Kidney glomerular epithelial cell (primary cell): ENCODE data around the gene SCGB1C2.
"Not testable (repeated sequence)": the region's sequence is repeated elsewhere in the genome, so short reads cannot be mapped to it uniquely, and the experiment has no call there.

ENCODE experiments used
- DNase-seq: peaks from one replicate; lab custom pipeline; 2025; lab: John Stamatoyannopoulos, UW

Gene SCGB1C2

DNA sequence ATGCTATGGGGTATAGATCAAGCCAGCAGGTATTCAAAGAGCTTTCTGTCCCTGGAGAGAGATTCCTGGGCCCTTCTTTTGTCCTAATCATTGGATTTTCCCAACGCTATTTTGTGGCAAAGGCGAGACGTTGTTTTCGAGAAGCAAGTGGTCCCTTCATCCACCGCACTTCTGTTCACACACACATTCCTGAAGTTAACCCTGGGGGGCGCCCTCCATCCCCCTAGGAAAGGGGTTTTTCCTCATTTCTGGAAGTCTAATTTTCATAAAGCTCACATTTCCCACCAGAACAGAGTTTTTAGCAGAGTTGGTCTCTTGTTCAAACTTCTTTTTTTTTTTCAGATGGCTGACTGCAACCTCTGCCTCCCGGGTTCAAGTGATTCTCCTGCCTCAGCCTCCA lies 11.9 kb downstream of the SCGB1C2 start:
- DNase-seq: no peak

DNA sequence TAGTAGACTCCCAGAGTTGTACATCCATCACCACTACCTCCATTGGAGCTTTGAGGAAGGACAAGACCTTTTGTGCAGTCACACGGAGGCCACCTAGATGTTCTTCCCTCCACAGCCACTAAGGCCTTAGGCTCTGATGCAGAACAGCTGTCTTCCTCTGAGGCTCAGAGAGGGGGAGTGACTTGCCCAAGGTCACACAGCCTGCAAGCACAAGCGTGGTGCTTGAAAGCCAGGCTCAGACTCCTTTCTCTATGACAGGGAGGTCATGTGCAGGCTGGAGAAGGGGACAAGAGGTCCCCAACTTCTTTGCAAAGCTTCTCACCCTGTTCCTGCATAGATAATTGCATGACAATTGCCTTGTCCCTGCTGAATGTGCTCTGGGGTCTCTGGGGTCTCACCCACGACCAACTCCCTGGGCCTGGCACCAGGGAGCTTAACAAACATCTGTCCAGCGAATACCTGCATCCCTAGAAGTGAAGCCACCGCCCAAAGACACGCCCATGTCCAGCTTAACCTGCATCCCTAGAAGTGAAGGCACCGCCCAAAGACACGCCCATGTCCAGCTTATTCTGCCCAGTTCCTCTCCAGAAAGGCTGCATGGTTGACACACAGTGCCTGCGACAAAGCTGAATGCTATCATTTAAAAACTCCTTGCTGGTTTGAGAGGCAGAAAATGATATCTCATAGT lies 12.7 kb downstream of the SCGB1C2 start:
- no peak for DNase-seq

DNA sequence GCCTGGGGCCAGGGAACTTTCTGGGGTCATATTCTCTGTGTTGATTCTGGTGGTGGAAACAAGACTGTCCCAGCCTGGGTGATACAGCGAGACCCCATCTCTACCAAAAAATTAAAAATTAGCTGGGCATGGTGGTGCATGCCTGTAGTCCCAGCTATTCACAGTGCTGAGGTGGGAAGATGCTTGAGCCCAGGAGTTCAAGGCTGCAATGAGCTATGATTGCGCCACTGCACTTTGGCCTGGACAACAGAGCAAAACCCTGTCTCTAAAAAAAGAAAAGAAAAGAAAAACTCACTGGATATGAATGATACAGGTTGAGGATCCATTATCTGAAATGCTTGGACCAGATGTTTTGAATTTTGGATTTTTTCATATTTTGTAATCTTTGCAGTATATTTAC lies 13.6 kb downstream of the SCGB1C2 start:
- DNase-seq: no peak

DNA sequence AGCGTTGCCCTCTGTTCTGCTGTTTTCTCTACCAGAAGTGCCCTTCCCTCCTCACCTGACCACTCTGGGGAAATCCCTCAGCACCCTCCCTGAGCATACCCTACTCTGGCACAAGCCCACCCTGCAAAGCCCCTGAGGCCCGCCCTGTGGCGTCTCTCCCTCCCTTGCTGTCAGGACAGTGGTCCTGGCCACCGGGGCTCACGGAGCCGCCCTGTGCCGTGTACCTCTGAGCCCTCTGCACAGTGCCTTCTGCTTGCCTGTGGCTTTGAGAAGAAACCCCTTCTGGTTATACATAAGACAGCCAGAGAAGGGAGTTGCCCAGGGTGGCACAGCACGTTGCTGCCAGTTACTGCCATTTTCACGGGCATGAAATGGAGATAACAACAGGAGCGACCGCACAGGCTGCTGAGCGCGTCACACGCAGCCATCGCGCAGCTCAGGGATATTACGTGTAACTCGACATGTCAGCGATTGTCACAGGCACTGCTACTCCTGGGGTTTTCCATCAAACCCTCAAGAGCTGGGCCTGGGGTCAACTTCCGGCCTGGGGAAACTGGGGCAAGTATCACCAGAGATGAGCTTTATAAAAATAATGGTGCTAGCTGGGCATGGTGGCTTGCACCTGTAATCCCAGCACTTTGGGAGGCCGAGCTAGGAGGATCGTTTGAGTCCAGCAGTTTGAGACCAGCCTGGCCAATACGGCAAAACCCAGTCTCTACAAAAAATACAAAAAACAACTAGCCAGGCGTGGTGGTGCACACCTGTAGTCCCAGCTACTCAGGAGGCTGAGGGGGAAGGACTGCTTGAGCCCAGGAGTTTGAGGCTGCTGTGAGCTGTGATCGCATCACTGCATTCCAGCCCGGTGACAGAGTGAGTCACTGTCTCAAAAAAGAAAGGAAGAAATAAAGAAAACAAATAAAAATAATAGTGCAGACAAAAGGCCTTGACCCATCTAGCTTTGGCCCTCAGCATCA lies 14.8 kb downstream of the SCGB1C2 start:
- DNase-seq: peak; percentile 0

DNA sequence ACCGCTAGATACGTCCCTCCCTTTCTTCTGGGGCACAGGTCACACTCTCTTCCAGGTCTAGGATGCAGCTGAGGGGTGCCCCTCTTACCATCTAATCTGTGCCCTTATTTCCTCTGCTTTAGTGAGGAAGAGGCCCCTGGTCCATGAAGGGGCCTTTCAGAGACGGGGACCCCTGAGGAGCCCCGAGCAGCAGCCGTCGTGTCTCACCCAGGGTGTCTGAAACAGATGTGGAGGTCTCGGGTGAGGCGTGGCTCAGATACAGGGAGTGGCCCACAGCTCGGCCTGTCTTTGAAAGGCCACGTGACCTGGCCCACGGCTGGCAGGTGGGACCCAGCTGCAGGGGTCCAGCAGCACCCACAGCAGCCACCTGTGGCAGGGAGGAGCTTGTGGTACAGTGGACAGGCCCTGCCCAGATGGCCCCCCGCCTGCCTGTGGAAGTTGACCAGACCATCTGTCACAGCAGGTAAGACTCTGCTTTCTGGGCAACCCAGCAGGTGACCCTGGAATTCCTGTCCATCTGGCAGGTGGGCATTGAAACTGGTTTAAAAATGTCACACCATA lies 15.6 kb downstream of the SCGB1C2 start:
- DNase-seq: no peak

DNA sequence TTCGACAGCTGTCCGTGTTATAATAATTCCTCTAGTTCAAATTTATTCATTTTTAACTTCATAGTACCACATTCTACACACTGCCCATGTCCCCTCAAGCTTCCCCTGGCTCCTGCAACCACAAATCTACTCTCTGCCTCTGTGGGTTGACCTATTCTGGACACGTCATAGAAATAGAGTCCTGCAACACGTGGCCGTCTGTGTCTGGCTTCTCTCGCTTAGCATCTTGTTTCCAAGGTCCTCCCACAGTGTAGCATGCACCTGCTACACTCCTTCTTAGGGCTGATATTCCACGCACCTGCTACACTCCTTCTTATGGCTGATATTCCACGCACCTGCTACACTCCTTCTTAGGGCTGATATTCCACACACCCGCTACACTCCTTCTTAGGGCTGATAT lies 16.5 kb downstream of the SCGB1C2 start:
- DNase-seq: no peak

DNA sequence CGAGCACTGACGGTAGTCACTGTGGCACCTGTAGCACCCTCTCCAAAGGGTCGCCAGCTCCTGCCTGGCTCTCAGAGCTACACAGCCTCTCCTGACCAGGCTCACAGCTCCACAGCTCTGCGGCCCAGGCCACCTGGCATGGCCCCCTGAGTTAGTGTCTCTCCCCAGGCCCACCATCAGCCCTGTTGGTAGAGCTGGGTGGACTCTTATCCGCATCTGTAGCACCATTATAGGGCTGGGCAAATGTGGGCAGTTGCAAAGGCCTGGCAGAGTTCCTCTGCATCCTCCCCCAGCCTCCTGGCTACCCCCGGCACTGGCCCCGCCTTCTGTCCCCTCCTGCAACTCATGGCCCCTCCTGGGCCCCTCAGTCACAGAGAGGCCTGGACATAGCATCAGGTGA lies 18.2 kb downstream of the SCGB1C2 start:
- no peak for DNase-seq

DNA sequence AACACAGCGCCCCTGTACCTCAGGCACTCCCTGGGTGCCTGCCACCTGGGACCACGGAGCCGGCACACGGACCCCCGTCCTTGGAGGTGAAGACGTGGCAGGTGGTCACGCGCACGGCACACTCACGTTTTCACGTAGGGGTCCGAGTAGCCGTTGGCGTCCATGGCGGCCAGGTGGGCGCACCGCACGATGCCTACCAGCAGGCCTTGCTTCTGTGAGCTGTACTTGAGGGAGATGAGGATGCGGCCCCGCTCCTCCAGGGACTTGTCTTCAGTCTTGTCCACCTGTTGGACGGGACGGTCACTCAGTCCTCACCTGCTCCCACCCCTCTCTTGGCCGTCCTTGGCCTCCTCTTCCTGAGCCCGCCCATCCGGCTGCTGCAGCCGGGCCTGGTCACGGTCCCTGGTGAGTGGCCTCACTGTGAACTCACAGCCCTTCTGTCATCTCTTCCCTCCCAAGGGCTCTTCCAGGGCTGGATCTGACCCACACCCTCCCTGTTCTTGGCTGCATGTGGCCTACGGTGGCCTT lies 18.8 kb downstream of the SCGB1C2 start:
- DNase-seq: no peak

DNA sequence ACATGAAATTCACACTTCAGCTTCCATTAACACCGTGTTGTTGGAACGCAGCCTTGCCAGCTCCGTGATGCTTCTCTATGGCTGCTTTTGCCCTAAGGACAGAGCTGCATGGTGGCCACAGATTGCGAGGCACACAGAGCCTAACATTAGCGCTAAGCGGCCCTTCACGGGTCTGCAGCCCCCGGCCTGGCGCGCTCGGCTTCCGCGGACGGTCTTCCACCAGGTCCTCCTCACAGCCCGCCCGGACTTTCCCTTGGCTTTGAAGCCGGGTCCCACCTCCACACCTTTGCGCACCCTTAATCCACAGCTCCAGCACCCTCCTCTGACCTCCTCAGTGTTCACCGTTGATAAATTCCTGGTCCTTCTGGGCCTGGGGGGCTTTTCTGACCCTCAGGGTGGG lies 19.6 kb downstream of the SCGB1C2 start:
- no peak for DNase-seq

DNA sequence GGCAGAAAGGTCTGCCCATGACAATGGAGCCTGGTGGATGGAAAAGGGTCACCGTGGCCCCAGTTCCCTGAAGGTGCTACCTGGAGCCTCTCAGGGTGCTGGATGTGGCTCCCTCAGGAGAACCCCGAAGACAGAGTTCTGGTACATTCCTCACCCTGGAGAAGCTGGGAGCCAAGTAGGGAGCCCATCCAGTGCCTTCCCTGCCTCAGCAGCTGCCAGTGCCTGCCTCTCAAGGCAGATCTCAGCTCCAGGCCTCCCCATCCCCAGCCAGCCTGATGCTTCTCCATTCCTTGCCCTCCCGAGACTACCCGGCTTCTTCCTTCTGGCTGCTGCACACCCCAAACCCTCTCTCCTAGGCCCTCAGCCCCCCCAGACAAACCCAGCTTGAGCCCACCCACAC lies 20.5 kb downstream of the SCGB1C2 start:
- DNase-seq: no peak

DNA sequence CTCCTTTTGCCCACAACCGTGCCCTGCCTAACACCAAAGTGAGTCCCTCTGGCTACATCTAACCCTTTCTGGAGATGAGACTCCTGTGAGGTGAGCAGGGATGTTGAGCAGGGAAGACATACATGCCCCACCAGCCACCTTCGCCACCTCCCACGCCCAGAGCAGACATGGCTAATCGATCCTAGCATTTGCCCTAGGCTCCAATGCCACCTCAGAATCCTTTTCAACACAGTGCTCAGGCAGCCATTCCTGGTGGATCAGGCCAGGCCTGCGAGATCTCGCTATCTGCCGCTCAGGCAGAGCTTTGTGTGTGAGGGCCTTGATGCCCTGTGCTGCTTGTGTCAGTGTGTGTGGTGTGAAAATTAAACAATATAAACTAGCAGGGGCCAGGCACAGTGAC lies 21.0 kb downstream of the SCGB1C2 start:
- no peak for DNase-seq

DNA sequence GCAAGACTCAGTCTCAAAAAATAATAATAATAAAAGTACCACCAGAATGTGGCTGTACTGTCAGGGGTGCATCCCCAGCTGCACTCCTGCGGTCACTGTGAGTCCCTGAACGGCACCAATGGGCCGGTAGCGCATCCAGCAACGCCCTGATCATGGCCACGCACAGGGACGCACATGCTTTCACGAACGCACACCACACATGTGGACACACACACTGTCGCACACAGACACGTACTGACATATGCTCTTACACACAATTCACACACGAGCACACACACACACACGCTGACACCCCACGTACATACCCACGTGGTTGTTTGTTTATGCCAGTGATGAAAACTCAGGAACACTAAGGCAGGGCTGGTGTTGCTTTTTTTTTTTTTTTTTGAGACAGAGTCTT lies 22.2 kb downstream of the SCGB1C2 start:
- DNase-seq: no peak

DNA sequence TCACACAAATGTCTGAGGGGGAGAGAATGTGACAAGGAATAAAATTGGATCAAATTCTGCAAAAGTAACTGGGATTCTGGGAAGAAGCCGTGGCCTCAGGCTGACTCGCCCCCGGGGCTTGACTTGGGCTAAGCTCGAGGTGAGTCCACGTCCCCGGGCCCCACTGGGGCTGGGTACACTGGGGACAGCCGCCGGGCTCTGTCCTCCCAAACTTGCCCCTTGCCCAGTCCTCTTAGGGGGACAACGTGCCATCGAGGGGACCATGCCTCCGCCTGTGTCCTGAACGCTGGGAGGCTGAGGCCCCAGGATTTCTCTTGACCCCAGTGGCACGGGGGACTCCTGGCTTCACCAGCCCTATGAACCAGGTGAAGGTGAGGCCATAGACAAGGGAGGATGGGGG lies 23.0 kb downstream of the SCGB1C2 start:
- DNase-seq: no peak

DNA sequence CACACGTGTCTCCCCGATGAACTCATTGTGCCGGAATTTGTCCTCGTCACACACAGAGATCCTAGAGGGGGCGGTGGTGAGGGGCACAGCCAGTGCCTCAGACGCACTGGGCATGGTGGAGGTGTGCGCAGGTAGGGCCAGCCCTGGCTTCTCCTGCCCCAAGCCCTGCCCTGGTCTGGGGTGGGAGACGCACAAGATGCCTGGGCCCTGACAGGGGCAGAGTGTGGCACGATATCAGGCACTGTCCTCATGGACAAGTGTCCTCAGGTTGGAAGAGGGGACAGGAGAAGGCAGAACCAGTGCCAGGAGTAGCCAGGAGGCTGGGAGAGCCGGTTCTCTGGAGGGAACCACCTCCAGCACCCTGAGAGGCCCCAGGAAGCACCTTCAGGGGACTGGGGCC lies 24.1 kb downstream of the SCGB1C2 start:
- DNase-seq: no peak

DNA sequence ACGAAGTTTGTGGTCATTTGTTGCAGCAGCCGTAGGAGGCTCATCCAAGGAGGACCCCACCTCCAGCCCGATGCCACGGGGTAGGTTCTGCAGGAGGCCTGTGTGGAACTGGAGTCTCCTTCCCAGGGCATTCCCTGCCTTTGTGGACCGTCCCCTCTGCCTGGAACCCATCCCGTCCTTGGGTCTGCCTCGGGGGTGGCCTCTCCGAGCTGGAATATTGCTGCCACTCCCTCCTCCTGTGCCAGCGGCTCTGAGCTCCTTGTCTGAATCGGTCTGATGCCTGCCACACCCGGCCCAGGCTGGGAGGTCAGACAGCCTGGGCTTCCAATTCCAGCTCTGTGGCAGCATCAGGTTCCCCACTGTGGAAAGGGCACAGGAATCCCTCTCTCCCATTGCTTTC lies 25.3 kb downstream of the SCGB1C2 start:
- no peak for DNase-seq

DNA sequence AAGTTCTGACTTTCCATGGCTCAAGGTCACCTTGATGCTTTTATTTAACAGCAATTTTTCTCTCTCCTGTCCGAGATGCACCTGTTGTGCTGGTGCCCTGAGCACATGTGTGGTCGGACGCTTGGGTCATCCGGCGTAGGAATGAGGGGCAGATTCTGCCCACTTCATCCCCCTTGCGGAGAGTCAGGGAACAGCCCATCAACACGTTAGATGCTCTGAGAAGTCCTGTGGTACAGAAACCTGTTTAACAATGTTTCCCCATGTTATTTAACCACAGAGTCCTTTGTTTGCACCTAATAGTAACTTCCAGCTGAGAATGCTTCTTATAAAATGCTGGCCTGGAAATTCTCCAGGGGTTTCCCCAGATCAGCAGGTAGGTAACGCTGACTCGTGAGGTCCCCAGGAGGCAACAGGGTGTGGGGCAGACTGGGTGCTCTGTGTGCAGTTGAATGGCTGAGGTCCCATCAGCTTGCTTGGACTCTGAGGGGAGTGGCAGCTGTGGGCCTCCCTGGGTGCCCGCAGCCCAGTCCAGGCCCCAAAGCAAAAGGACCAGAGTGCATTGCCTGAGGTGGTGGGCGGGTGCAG lies 26.2 kb downstream of the SCGB1C2 start:
- no peak for DNase-seq

DNA sequence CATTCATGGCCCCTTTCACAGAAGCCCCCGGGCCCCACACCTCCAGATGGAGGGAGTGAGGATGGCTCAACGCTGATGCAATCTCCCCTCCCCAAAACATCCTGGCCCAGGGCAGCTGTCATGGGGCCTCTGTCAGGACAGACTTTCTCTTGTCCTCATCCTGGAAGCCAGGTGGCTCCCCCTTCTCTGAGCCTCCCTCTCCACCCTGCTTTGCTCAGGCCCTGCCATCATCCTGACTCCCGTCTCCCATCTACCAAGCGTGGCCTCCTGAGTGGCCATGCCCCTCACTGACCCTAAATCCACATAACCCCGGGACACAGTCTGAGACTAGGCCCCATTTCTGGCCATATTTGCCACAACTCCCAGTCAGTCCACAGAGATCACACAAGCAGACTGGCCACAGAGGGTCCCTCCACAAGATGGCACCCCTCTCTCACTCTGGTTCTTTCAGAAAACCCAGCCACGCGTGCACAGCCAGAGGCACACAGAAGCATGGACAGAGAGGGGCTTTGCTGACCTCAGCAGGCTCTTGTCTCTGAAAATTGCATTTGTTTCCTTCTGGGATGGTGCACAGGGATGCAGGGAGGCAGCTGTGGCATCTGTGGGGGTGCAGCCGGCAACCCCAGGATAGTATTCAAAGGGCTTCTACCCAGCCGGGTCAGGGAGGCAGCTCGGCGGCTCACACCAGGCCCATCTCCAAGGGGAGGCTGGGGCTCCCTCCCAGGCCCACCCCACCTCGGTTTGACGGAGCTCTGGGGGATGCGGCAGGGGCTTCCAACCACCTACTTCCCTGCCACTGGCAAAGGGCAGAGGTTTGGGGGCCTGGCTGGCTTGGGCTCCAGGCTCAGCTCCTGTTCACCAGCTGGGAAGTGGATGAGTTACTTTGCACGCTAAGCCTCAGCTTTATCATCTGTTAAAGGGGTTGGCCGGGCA lies 27.2 kb downstream of the SCGB1C2 start:
- peak; percentile 23 for DNase-seq

DNA sequence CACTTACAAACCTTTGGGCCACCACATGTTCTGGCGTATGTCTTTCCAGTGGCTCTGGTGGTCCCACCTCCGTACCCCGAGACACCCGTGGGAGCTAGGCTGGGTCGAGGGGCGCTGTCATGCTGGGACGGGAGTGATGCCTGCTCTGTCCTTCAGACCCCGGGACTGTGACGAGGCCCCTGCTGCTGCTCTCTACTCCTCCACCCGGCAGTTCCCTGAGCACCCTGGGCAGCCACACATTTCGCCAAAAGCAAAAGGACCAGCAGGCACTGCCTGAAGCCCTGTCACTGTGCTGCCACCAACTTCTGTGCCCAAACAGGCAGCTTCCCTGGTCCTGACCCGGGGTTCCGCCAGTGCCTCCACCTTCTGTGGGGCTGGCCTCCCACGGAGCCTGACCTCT lies 28.6 kb downstream of the SCGB1C2 start:
- no peak for DNase-seq

DNA sequence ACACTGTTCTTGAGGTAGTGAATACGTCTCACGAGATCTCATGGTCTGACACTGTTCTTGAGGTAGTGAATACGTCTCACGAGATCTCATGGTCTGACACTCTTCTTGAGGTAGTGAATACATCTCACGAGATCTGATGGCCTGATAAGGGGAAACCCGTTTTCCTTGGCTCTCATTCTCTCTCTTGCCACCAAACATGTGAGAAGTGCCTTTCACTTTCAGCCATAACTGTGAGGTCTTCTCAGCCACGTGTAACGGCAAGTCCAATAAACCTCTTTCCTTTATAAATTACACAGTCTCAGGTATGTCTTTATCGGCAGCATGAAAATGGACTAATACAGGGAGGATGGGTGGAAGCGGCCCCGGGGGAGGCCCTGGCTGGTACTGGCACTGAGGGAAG lies 31.2 kb downstream of the SCGB1C2 start:
- DNase-seq: not testable (repeated sequence)

DNA sequence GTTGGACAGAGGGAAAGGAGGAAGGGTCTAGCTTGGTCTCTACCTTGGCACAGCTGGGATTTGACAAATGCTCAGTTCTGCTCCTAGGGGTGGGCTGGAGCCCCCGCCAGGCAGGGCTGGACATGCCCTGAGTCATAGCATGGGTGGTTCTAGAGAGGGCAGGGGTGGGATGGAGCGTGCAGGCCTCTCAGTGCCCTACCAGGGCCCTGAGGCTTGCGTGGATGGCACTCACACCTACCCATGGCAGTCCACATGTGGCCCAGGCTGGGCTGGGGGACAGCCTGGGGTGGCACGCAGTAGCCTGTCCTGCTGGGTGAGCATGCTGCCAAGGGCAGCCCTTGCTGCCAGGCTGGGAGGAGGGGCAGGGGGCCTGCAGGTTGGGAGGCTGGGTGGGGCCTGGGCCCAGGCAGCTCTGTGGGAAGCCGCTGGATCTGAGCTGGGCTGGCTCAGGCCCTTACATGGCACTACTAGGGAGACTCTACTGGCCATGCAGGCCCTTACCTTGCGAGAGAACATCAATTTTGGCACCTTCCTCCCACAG lies 32.8 kb downstream of the SCGB1C2 start:
- no peak for DNase-seq

DNA sequence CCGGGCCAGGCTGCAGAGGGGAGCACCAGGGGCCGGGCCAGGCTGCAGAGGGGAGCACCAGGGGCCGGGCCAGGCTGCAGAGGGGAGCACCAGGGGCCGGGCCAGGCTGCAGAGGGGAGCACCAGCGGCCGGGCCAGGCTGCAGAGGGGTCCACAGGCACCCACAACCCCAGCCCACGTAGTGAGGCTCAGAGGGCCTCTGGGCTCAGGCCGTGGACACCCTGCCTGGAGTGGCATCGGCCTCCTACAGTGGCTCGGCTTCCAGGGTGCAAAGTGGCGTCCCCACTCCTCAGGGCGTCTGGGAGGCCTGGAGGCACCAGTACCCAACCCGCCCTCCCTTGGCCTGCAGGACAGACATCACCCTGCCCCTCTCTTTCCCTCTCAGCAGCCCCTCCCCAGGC lies 34.5 kb downstream of the SCGB1C2 start:
- DNase-seq: no peak
